ENCODE measurements around the gene CLECL1.

GRCh38 chr12:9699898-9700605 lies 32.8 kb downstream of the CLECL1 start:
- TF ChIP-seq, protein P1, sequence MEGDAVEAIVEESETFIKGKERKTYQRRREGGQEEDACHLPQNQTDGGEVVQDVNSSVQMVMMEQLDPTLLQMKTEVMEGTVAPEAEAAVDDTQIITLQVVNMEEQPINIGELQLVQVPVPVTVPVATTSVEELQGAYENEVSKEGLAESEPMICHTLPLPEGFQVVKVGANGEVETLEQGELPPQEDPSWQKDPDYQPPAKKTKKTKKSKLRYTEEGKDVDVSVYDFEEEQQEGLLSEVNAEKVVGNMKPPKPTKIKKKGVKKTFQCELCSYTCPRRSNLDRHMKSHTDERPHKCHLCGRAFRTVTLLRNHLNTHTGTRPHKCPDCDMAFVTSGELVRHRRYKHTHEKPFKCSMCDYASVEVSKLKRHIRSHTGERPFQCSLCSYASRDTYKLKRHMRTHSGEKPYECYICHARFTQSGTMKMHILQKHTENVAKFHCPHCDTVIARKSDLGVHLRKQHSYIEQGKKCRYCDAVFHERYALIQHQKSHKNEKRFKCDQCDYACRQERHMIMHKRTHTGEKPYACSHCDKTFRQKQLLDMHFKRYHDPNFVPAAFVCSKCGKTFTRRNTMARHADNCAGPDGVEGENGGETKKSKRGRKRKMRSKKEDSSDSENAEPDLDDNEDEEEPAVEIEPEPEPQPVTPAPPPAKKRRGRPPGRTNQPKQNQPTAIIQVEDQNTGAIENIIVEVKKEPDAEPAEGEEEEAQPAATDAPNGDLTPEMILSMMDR (conservative IDR thresholded peaks at IDR 0.05; ENCODE audit: low read depth, low read length), result no peak
- TF ChIP-seq POLR2A (IDR thresholded peaks at IDR 0.05; ENCODE audit: low read depth, low read length) (no peak), BHLHE40 (IDR thresholded peaks at IDR 0.05; ENCODE audit: low read depth, low read length) (no peak), RFX5 (IDR thresholded peaks at IDR 0.05; ENCODE audit: low read depth, low read length) (no peak), CEBPB (IDR thresholded peaks at IDR 0.05; ENCODE audit: low read depth, low read length) (no peak), MAFK (IDR thresholded peaks at IDR 0.05; ENCODE audit: low read depth, low read length) (no peak), RCOR1 (IDR thresholded peaks at IDR 0.05; ENCODE audit: insufficient replicate concordance, low read length) (no peak), RAD21 (IDR thresholded peaks at IDR 0.05; ENCODE audit: low read length) (no peak), MXI1 (IDR thresholded peaks at IDR 0.05; ENCODE audit: borderline replicate concordance, low read depth, low read length) (no peak), ELK1 (IDR thresholded peaks at IDR 0.05; ENCODE audit: borderline replicate concordance, low read depth, low read length) (no peak)
- TF ChIP-seq, protein P2, sequence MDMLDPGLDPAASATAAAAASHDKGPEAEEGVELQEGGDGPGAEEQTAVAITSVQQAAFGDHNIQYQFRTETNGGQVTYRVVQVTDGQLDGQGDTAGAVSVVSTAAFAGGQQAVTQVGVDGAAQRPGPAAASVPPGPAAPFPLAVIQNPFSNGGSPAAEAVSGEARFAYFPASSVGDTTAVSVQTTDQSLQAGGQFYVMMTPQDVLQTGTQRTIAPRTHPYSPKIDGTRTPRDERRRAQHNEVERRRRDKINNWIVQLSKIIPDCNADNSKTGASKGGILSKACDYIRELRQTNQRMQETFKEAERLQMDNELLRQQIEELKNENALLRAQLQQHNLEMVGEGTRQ (IDR thresholded peaks at IDR 0.05; ENCODE audit: low read depth, low read length), result no peak
